Measurements from ENCODE around the gene IGFBP2. TPM values are rescaled to one million over a fixed set of nuclear protein-coding genes. Genes with fewer than 3 reads are reported as not detected.

The IGFBP2 gene
- total and polyA plus RNA-seq, 9 of the 15 experiments (the other 6 are each of a cell fraction or from before 2014, with no cell fraction given) = 0.93 TPM; not detected in 8

DNA sequence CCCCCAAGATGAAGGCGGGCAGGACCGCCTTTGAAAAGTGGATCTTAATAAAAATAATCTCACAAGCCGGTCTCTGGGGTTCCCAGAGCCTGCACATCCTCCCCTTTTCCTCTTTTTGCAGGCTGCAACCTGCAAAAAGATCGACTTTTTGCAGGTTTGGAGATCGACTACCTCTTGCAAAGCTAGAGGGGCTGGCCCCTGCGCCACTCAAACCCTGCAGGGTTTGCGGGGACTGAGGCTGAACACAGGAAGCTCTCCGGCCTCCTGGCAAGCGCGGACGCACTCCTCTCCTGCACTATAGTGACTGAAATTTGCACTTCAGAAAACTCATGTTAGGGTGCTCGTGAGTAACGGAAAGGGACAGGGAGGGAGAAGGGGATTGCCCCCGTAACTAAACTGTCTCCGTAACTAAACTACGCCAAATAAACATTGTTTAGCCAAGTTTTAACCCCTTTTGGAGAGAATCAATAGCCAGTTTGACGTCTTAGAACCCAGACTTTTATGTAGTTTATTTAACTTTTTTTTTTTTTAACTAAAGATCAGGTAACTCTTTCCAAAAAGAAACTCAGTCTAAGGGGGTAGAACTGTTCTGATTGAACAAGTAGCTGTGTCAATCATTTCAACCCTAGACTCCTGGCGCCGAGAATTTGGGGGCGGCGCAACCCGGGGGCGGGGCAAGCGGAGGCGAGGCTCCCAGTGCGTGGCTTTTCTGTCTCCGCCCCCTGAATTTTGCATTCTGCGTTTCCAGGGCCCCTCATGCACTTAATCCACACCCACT lies 59.6 kb downstream of the IGFBP2 start:
- Histone ChIP-seq H4K20me1 (replicated peaks; ENCODE audit: control insufficient read depth, insufficient read depth, low read length) (no peaks in the 10 kb centered on the region), H3K9ac (ENCODE audit: insufficient read depth in 1 of 2, low read depth in 2 of 2, low read length in 2 of 2) (peak overlapping the region in 1 of 2 experiments; percentile 64; a peak in 2 of 4 replicates), H3K27ac (ENCODE audit: extremely low read depth, low read depth, low read length) (no peak overlapping the region), H3K4me2 (ENCODE audit: insufficient read depth, low read length) (peak overlapping the region; percentile 74), H3K79me2 (ENCODE audit: control insufficient read depth, insufficient read depth, low read length) (no peaks in the 10 kb centered on the region), H3K4me1 (replicated peaks in 1 of 2; ENCODE audit: control insufficient read depth in 2 of 2, insufficient read depth in 2 of 2, low read length in 2 of 2) (peaks cover 8 to 19% of the 10 kb centered on the region in 2 experiments; a peak in 4 of 5 replicates), H2AFZ (ENCODE audit: low read depth, low read length) (peak overlapping the region; percentile 79), H3K4me3 (peak overlapping the region; percentile 18; the same call in 1 of the 2 replicates), H3K9me3 (replicated peaks; ENCODE audit: control insufficient read depth, insufficient read depth, low read depth, low read length) (no peaks in the 10 kb centered on the region), H3K36me3 (ENCODE audit: control insufficient read depth, insufficient read depth, low read length) (no peaks in the 10 kb centered on the region), H3K27me3 (ENCODE audit: control insufficient read depth in 2 of 2, insufficient read depth in 2 of 2, low read length in 2 of 2) (no peaks in the 10 kb centered on the region; a peak in 1 of 5 replicates), H3K9me1 (ENCODE audit: control insufficient read depth, insufficient read depth, low read length) (no peaks in the 10 kb centered on the region)
- CTCF ChIA-PET (ENCODE audit: low intra/inter-chr PET ratio) = interaction anchor here (0.6 kb wide), 1 partner anchor 225 kb away, joined by 3 read pairs; no protein-coding TSS in a partner anchor
- intact Hi-C loops (cut with micrococcal nuclease) (no loop called here), in situ Hi-C loops (cut with MboI) (loop anchor here (10.0 to 25.0 kb wide), 2 partner anchors 292 to 1019 kb away; no protein-coding TSS in a partner anchor)
- peak; percentile 12 to 47 for TF ChIP-seq NRF1 (conservative IDR thresholded peaks at IDR 0.05 in 1 of 2, IDR thresholded peaks at IDR 0.05 in 1 of 2)
- TF ChIP-seq PKNOX1 (IDR thresholded peaks at IDR 0.05) = peak; percentile 97
- TF ChIP-seq IRF2 (CRISPR knock-in tag; IDR thresholded peaks at IDR 0.05) = no peak
- TF ChIP-seq PBX2 (CRISPR knock-in tag; IDR thresholded peaks at IDR 0.05; ENCODE audit: low read depth) = peak; percentile 34; the same call in 1 of the 2 replicates
- peak; percentile 79 for TF ChIP-seq PBX2 (tag; conservative IDR thresholded peaks at IDR 0.05; ENCODE audit: low read depth)
- no peak for TF ChIP-seq TAF1 (IDR thresholded peaks at IDR 0.05; ENCODE audit: control insufficient read depth, extremely low read depth, insufficient read depth, low read length, severe bottlenecking)
- TF ChIP-seq SMARCC2 (IDR thresholded peaks at IDR 0.05; ENCODE audit: low read depth) = no peak
- TF ChIP-seq EGR1 (conservative IDR thresholded peaks at IDR 0.05) = peak; percentile 56
- FAIRE-seq (peak; percentile 11), ATAC-seq (peak; percentile 85), DNase-seq (ENCODE audit: extremely low read depth in 1 of 4, low spot score in 3 of 4) (peak; percentile 62 to 71 (median 64))
- under 1% methylated on average over 19 of the region's 28 CpGs for WGBS (ENCODE audit: insufficient coverage, low coverage, missing lambda C conversion rate)
- BruUV-seq (replicated peaks) = no TSS peak
- POLR2A ChIA-PET = no interaction called here
